ENCODE results near the gene RIC3.

RIC3 gene

GRCh38 chr11:8156877-8157276, 11.9 kb downstream of the RIC3 start:
- TF ChIP-seq, protein P1, sequence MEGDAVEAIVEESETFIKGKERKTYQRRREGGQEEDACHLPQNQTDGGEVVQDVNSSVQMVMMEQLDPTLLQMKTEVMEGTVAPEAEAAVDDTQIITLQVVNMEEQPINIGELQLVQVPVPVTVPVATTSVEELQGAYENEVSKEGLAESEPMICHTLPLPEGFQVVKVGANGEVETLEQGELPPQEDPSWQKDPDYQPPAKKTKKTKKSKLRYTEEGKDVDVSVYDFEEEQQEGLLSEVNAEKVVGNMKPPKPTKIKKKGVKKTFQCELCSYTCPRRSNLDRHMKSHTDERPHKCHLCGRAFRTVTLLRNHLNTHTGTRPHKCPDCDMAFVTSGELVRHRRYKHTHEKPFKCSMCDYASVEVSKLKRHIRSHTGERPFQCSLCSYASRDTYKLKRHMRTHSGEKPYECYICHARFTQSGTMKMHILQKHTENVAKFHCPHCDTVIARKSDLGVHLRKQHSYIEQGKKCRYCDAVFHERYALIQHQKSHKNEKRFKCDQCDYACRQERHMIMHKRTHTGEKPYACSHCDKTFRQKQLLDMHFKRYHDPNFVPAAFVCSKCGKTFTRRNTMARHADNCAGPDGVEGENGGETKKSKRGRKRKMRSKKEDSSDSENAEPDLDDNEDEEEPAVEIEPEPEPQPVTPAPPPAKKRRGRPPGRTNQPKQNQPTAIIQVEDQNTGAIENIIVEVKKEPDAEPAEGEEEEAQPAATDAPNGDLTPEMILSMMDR (IDR thresholded peaks at IDR 0.05; ENCODE audit: low read depth, low read length, missing control alignments) = no peak
- Histone ChIP-seq H3K27ac (no peak overlapping the region), H3K4me3 (ENCODE audit: low read depth, low read length) (no peak overlapping the region), H3K36me3 (replicated peaks) (no peaks in the 10 kb centered on the region), H3K27me3 (replicated peaks) (no peaks in the 10 kb centered on the region)
- no peak for DNase-seq
- in situ Hi-C loops (cut with HindIII; ENCODE audit: low pct_ligation_motif_present, low sequenced_read_pairs) = no loop called here

GRCh38 chr11:8149726-8150125, 19.1 kb downstream of the RIC3 start:
- TF ChIP-seq, protein P1 (IDR thresholded peaks at IDR 0.05; ENCODE audit: low read depth, low read length, missing control alignments) = no peak
- Histone ChIP-seq H3K27me3 (replicated peaks) (no peaks in the 10 kb centered on the region), H3K27ac (no peak overlapping the region), H3K36me3 (replicated peaks) (no peaks in the 10 kb centered on the region), H3K4me3 (ENCODE audit: low read depth, low read length) (no peak overlapping the region)
- no peak for DNase-seq
- in situ Hi-C loops (cut with HindIII; ENCODE audit: low pct_ligation_motif_present, low sequenced_read_pairs) = no loop called here

- Histone ChIP-seq H3K36me3 (replicated peaks) (no peaks in the 10 kb centered on the region), H3K27ac (no peak overlapping the region), H3K4me3 (ENCODE audit: low read depth, low read length) (no peak overlapping the region), H3K27me3 (replicated peaks) (no peaks in the 10 kb centered on the region)
- in situ Hi-C loops (cut with HindIII; ENCODE audit: low pct_ligation_motif_present, low sequenced_read_pairs) = no loop called here
- TF ChIP-seq, protein P1 (IDR thresholded peaks at IDR 0.05; ENCODE audit: low read depth, low read length, missing control alignments) = no peak
- no peak for DNase-seq
Measured at GRCh38 chr11:8138526-8138925, 30.3 kb downstream of the RIC3 start.

DNA sequence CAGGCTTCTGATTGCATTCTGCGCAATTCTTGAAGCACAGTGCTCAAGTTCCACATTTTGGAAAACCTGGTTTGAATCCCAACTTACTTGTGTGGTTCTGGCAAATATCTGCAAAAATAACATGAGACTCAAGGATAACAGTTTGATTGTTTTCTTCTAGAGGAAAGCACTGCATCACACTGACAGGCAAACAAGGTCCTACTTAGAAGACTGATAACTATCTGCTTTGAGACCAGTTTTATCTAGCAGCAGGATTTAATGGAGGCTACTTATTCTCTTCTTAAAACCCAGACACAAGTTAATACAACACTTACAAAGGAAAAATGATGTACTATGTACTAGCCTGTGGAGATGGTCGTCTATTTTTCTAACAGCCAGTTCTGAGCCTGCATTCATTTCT, 41.4 kb downstream of the RIC3 start:
- TF ChIP-seq, protein P1 (IDR thresholded peaks at IDR 0.05; ENCODE audit: low read depth, low read length, missing control alignments) = no peak
- Histone ChIP-seq H3K27ac (no peak overlapping the region), H3K4me3 (ENCODE audit: low read depth, low read length) (no peak overlapping the region), H3K27me3 (replicated peaks) (no peaks in the 10 kb centered on the region), H3K36me3 (replicated peaks) (no peaks in the 10 kb centered on the region)
- no peak for DNase-seq
- in situ Hi-C loops (cut with HindIII; ENCODE audit: low pct_ligation_motif_present, low sequenced_read_pairs) = no loop called here

GRCh38 chr11:8126649-8127289, 42.1 kb downstream of the RIC3 start:
- no peak overlapping the region for H3K4me3 ChIP-seq (ENCODE audit: low read depth, low read length)
- DNase-seq = no peak
- H3K27ac ChIP-seq = no peak overlapping the region
- no peaks in the 10 kb centered on the region for H3K27me3 ChIP-seq (replicated peaks)
- no peaks in the 10 kb centered on the region for H3K36me3 ChIP-seq (replicated peaks)
- TF ChIP-seq, protein P1 (IDR thresholded peaks at IDR 0.05; ENCODE audit: low read depth, low read length, missing control alignments) = no peak
- in situ Hi-C loops (cut with HindIII; ENCODE audit: low pct_ligation_motif_present, low sequenced_read_pairs) = no loop called here

- no peak overlapping the region for H3K27ac ChIP-seq
- no peaks in the 10 kb centered on the region for H3K27me3 ChIP-seq (replicated peaks)
- no peak for DNase-seq
- in situ Hi-C loops (cut with HindIII; ENCODE audit: low pct_ligation_motif_present, low sequenced_read_pairs) = no loop called here
- no peak overlapping the region for H3K4me3 ChIP-seq (ENCODE audit: low read depth, low read length)
- no peaks in the 10 kb centered on the region for H3K36me3 ChIP-seq (replicated peaks)
- TF ChIP-seq, protein P1 (IDR thresholded peaks at IDR 0.05; ENCODE audit: low read depth, low read length, missing control alignments) = no peak
Measured at GRCh38 chr11:8122173-8122764, 46.6 kb downstream of the RIC3 start.
